Ascending aorta (tissue), 2 donors: ENCODE data around the gene ESR1. TPM values are rescaled to one million over a fixed set of nuclear protein-coding genes. Genes with fewer than 3 reads are reported as not detected.

Source experiments
- DNase-seq, 2 donors: peaks; one replicate each; pipeline ENCODE4 v3.0.0-alpha.2; 2019; ENCODE audit warnings: low spot score in 2 of 2
- H3K27ac ChIP-seq, 2 donors: fragments of 200-600 bp; sonication (generic); one replicate each; pipeline ENCODE4 v1.5.1; 2016 to 2017; ENCODE audit warnings: mild to moderate bottlenecking in 1 of 2
- H3K27me3 ChIP-seq: fragments of 200-600 bp; sonication (generic); one replicate; pipeline ENCODE4 v1.5.1; 2017
- H3K36me3 ChIP-seq, 2 donors: fragments of 200-600 bp; sonication (generic); one replicate each; pipeline ENCODE4 v1.5.1; 2016
- H3K4me1 ChIP-seq, 2 donors: fragments of 200-600 bp; sonication (generic); one replicate each; pipeline ENCODE4 v1.5.1; 2016 to 2017; ENCODE audit warnings: mild to moderate bottlenecking in 1 of 2
- H3K4me3 ChIP-seq, 2 donors: fragments of 200-600 bp; sonication (generic); one replicate each; pipeline ENCODE4 v1.5.1; 2016 to 2017; ENCODE audit warnings: mild to moderate bottlenecking in 1 of 2
- H3K9me3 ChIP-seq, 2 donors: fragments of 200-600 bp; sonication (generic); one replicate each; pipeline ENCODE4 v1.5.1; 2016
- CTCF ChIP-seq, 3 experiments: fragments of 200-600 bp in 2 of 3; fragments of 450-650 bp in 1 of 3; sonication (generic) in 2 of 3; IDR thresholded peaks; one replicate each; pipeline ENCODE4 v1.5.1; 2016 to 2019; ENCODE audit warnings: antibody characterized with exemption in 3 of 3, mild to moderate bottlenecking in 1 of 3, moderate library complexity in 1 of 3
- intact Hi-C: fragments of 100-400 bp; cut with DNase I; formaldehyde crosslinking; loops from one replicate; pipeline ENCODE4 v1.15.1; 2023
- total RNA-seq: library from RNA; depleted of rRNA; stranded (reverse); fragments of >200 nt; gene quantifications from one replicate; pipeline ENCODE4 v1.1.0, GENCODE V29; 2016

ESR1 gene
- total RNA-seq, 1 donor from 2014 or later = 3.0 TPM

DNA sequence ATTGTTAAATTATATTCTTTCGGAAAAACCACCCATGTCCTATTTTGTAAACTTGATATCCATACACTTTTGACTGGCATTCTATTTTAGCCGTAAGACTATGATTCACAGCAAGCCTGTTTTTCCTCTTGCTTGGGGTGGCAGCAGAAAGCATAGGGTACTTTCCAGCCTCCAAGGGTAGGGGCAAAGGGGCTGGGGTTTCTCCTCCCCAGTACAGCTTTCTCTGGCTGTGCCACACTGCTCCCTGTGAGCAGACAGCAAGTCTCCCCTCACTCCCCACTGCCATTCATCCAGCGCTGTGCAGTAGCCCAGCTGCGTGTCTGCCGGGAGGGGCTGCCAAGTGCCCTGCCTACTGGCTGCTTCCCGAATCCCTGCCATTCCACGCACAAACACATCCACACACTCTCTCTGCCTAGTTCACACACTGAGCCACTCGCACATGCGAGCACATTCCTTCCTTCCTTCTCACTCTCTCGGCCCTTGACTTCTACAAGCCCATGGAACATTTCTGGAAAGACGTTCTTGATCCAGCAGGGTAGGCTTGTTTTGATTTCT lies 2.1 kb upstream of the ESR1 start:
- H3K9me3 ChIP-seq = no peaks in the 10 kb centered on the region
- peak overlapping the region; percentile 47 to 79 for H3K27ac ChIP-seq
- peak in 1 of 2 donors; percentile 65 for DNase-seq
- intact Hi-C loops = loop anchor here (5.0 kb wide), 2 partner anchors 38 to 577 kb away; no protein-coding TSS in a partner anchor
- H3K4me1 ChIP-seq = peaks cover 7 to 21% of the 10 kb centered on the region in 2 donors
- no peaks in the 10 kb centered on the region for H3K27me3 ChIP-seq
- H3K4me3 ChIP-seq = peak overlapping the region in 1 of 2 donors; percentile 50
- H3K36me3 ChIP-seq = no peaks in the 10 kb centered on the region
- no peak for TF ChIP-seq CTCF (IDR thresholded peaks at IDR 0.05)

GRCh38 chr6:151806757-151807512 lies 547 bp upstream of the ESR1 start:
- Histone ChIP-seq H3K4me1 (peaks cover 7 to 21% of the 10 kb centered on the region in 2 donors), H3K27me3 (no peaks in the 10 kb centered on the region), H3K27ac (peak overlapping the region; percentile 21 to 36), H3K36me3 (no peaks in the 10 kb centered on the region), H3K9me3 (no peaks in the 10 kb centered on the region), H3K4me3 (peak overlapping the region; percentile 64 to 75)
- intact Hi-C loops = loop anchor here (5.0 kb wide), 2 partner anchors 40 to 575 kb away; no protein-coding TSS in a partner anchor
- no peak for DNase-seq
- TF ChIP-seq CTCF (IDR thresholded peaks at IDR 0.05) = no peak

- peak overlapping the region; percentile 36 to 58 for H3K27ac ChIP-seq
- no peaks in the 10 kb centered on the region for H3K27me3 ChIP-seq
- peaks cover 7 to 21% of the 10 kb centered on the region in 2 donors for H3K4me1 ChIP-seq
- peak overlapping the region; percentile 64 to 75 for H3K4me3 ChIP-seq
- no peaks in the 10 kb centered on the region for H3K36me3 ChIP-seq
- no peaks in the 10 kb centered on the region for H3K9me3 ChIP-seq
- intact Hi-C loops = loop anchor here (5.0 kb wide), 2 partner anchors 41 to 574 kb away; no protein-coding TSS in a partner anchor
- no peak for DNase-seq
- TF ChIP-seq CTCF (IDR thresholded peaks at IDR 0.05) = no peak
Observed at GRCh38 chr6:151808371-151809241, 1.1 kb downstream of the ESR1 start.

- Histone ChIP-seq H3K27me3 (no peaks in the 10 kb centered on the region), H3K4me1 (peaks cover 7 to 17% of the 10 kb centered on the region in 2 donors), H3K27ac (no peak overlapping the region), H3K4me3 (no peak overlapping the region), H3K9me3 (no peaks in the 10 kb centered on the region), H3K36me3 (no peaks in the 10 kb centered on the region)
- DNase-seq = no peak
- intact Hi-C loops = no loop called here
- no peak for TF ChIP-seq CTCF (IDR thresholded peaks at IDR 0.05)
Observed at GRCh38 chr6:151811081-151811480, 3.6 kb downstream of the ESR1 start.

GRCh38 chr6:151813858-151814257 lies 6.4 kb downstream of the ESR1 start:
- no peak for TF ChIP-seq CTCF (IDR thresholded peaks at IDR 0.05)
- intact Hi-C loops = no loop called here
- Histone ChIP-seq H3K36me3 (no peaks in the 10 kb centered on the region), H3K4me3 (no peak overlapping the region), H3K27me3 (no peaks in the 10 kb centered on the region), H3K4me1 (no peaks in the 10 kb centered on the region), H3K9me3 (no peaks in the 10 kb centered on the region), H3K27ac (no peak overlapping the region)
- no peak for DNase-seq
